HG03575 (cell line): Measurements from ENCODE around the gene MAGI1.

Source experiments
- ATAC-seq: cut with Tn5 transposase; IDR thresholded peaks from one replicate; pipeline ENCODE4 v1.9.1; 2021; ENCODE audit not compliant: unreplicated experiment, insufficient number of reproducible peaks, low FRiP score; ENCODE audit errors: extremely low read depth

MAGI1 gene

GRCh38 chr3:65988411-65989180 lies 50.1 kb downstream of the MAGI1 start:
- ATAC-seq, result no peak

- no peak for ATAC-seq
Measured at GRCh38 chr3:65986285-65986684, 52.4 kb downstream of the MAGI1 start.

GRCh38 chr3:65984975-65985374 lies 53.7 kb downstream of the MAGI1 start:
- ATAC-seq, result no peak

GRCh38 chr3:65983100-65983499 lies 55.6 kb downstream of the MAGI1 start:
- ATAC-seq, result no peak

- ATAC-seq, result no peak
Measured at GRCh38 chr3:65979731-65980130, 59.0 kb downstream of the MAGI1 start.

GRCh38 chr3:65979162-65979561 lies 59.6 kb downstream of the MAGI1 start:
- no peak for ATAC-seq

- no peak for ATAC-seq
Measured at GRCh38 chr3:65978116-65978515, 60.6 kb downstream of the MAGI1 start.

GRCh38 chr3:65975032-65975431 lies 63.7 kb downstream of the MAGI1 start:
- ATAC-seq, result no peak

GRCh38 chr3:65974509-65974908 lies 64.2 kb downstream of the MAGI1 start:
- no peak for ATAC-seq

- ATAC-seq, result no peak
Measured at GRCh38 chr3:65972765-65973164, 66.0 kb downstream of the MAGI1 start.

GRCh38 chr3:65971293-65972252 lies 67.1 kb downstream of the MAGI1 start:
- no peak for ATAC-seq

- ATAC-seq, result no peak
Measured at GRCh38 chr3:65968996-65969395, 69.7 kb downstream of the MAGI1 start.

GRCh38 chr3:65967451-65967850 lies 71.3 kb downstream of the MAGI1 start:
- no peak for ATAC-seq

- ATAC-seq, result no peak
Measured at GRCh38 chr3:65964838-65965237, 73.9 kb downstream of the MAGI1 start.

GRCh38 chr3:65963787-65964677 lies 74.7 kb downstream of the MAGI1 start:
- peak; percentile 96 for ATAC-seq

GRCh38 chr3:65961733-65962132 lies 77.0 kb downstream of the MAGI1 start:
- no peak for ATAC-seq

GRCh38 chr3:65961128-65961527 lies 77.6 kb downstream of the MAGI1 start:
- no peak for ATAC-seq

GRCh38 chr3:65960087-65960486 lies 78.6 kb downstream of the MAGI1 start:
- no peak for ATAC-seq

- ATAC-seq, result no peak
Measured at GRCh38 chr3:65958216-65958615, 80.5 kb downstream of the MAGI1 start.
